Uterus (tissue), 4 donors: Measurements from ENCODE around the gene SYS1. TPM values are rescaled to one million over a fixed set of nuclear protein-coding genes. Genes with fewer than 3 reads are reported as not detected.

Source experiments
- DNase-seq, 2 donors: peaks; one replicate each; pipeline ENCODE4 v3.0.0-alpha.2; 2019 to 2020
- H3K27ac ChIP-seq, 2 donors: fragments of 200-600 bp; sonication (generic); 1 replicate in 1 of 2; 2 replicates in 1 of 2; pipeline ENCODE4 v1.5.1; 2016 to 2018
- H3K27me3 ChIP-seq, 2 donors: fragments of 200-600 bp; sonication (generic); one replicate each; pipeline ENCODE4 v1.5.1; 2018 to 2019; ENCODE audit warnings: control low read depth in 1 of 2
- H3K36me3 ChIP-seq, 2 donors: fragments of 200-600 bp; sonication (generic); one replicate each; pipeline ENCODE4 v1.5.1; 2019; ENCODE audit warnings: control low read depth in 1 of 2
- H3K4me1 ChIP-seq, 2 donors: fragments of 200-600 bp; sonication (generic); one replicate each; pipeline ENCODE4 v1.5.1; 2018 to 2019; ENCODE audit warnings: control low read depth in 1 of 2
- H3K4me3 ChIP-seq, 2 donors: fragments of 200-600 bp; sonication (generic); 1 replicate in 1 of 2; 2 replicates in 1 of 2; pipeline ENCODE4 v1.5.1; 2018 to 2019; ENCODE audit warnings: mild to moderate bottlenecking in 1 of 2
- H3K9me3 ChIP-seq, 2 donors: fragments of 200-600 bp; sonication (generic); one replicate each; pipeline ENCODE4 v1.5.1; 2019; ENCODE audit warnings: control low read depth in 1 of 2
- CTCF ChIP-seq, 4 experiments: fragments of 200-600 bp in 2 of 4; fragments of 450-650 bp in 2 of 4; sonication (generic) in 2 of 4; IDR thresholded peaks; one replicate each; pipeline ENCODE4 v1.5.1; 2016 to 2019; ENCODE audit warnings: antibody characterized with exemption in 4 of 4, mild to moderate bottlenecking in 2 of 4, moderate library complexity in 1 of 4
- POLR2A ChIP-seq, 2 donors: fragments of 450-650 bp; IDR thresholded peaks; one replicate each; pipeline ENCODE4 v1.6.1; 2016; ENCODE audit warnings: antibody characterized with exemption in 2 of 2, mild to moderate bottlenecking in 1 of 2, moderate library complexity in 1 of 2
- intact Hi-C: fragments of 100-400 bp; cut with DNase I; formaldehyde crosslinking; loops from one replicate; pipeline ENCODE4 v1.15.1; 2023; ENCODE audit warnings: low total_unique reads
- total RNA-seq, 4 donors: library from RNA; depleted of rRNA in 3 of 4; stranded (reverse); fragments of >200 nt in 3 of 4; gene quantifications; one replicate each; pipeline versions ENCODE4 v1.1.0 to v1.2.4, GENCODE V29; 2014 to 2023
- donor health status: DM: yes; HTN: yes; CAD: no.

Gene SYS1
- total RNA-seq, 4 donors from 2014 or later, result 19.0 to 35.6 (median 25.0) TPM

DNA sequence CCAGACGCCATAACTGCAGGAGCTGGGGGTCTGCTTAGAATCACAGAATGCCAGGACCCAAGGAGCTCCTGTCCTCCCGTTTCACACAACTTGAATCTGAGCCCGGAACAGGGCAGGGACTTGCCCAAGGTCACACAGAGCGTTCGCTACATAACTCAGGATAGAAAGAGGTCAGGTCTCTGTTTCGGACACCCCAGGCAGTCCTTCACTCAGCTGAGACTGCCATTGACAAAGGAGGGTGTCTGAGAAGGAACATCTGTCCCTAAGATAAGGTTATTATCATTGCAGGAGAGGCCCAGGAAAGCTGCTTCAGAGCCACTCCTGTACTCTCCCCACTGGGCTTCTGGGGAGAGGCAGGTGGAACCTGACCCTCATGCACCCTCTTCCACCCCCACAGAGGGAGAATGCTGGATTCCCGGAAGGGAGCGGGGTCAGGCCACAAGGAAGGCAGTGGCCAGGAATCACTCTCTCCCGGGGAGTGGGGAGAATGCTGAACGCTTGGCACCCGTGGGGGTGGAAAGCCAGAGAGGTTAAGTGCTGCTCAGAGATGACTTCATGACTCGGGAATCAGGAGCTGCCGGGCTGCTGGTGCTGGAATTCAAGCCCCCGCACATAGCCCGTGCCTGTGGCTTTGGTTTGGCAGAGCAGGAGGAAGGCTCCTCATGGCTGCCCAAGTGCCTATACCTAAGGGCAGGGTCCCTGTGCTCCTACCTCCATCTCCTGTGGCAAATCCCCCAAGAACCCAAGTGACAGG, 25.4 kb upstream of the SYS1 start:
- Histone ChIP-seq H3K27me3 (no peaks in the 10 kb centered on the region), H3K27ac (peak overlapping the region; percentile 91 to 97), H3K4me3 (no peak overlapping the region), H3K36me3 (no peaks in the 10 kb centered on the region), H3K4me1 (peaks cover 14 to 16% of the 10 kb centered on the region in 2 donors), H3K9me3 (no peaks in the 10 kb centered on the region)
- intact Hi-C loops, result no loop called here
- DNase-seq, result peak; percentile 70 to 80
- TF ChIP-seq POLR2A (IDR thresholded peaks at IDR 0.05) (no peak), CTCF (IDR thresholded peaks at IDR 0.05) (no peak)

GRCh38 chr20:45338121-45339030, 24.6 kb upstream of the SYS1 start:
- no peak for TF ChIP-seq POLR2A (IDR thresholded peaks at IDR 0.05)
- TF ChIP-seq CTCF (IDR thresholded peaks at IDR 0.05), result no peak
- no peaks in the 10 kb centered on the region for H3K27me3 ChIP-seq
- no peak for DNase-seq
- H3K9me3 ChIP-seq, result no peaks in the 10 kb centered on the region
- no peak overlapping the region for H3K4me3 ChIP-seq
- H3K36me3 ChIP-seq, result no peaks in the 10 kb centered on the region
- intact Hi-C loops, result no loop called here
- H3K4me1 ChIP-seq, result peaks cover 14 to 17% of the 10 kb centered on the region in 2 donors
- H3K27ac ChIP-seq, result peak overlapping the region; percentile 91 to 97

- Histone ChIP-seq H3K27me3 (no peaks in the 10 kb centered on the region), H3K4me3 (no peak overlapping the region), H3K4me1 (peaks cover 14 to 24% of the 10 kb centered on the region in 2 donors), H3K36me3 (no peaks in the 10 kb centered on the region), H3K27ac (peak overlapping the region; percentile 91 to 97), H3K9me3 (no peaks in the 10 kb centered on the region)
- TF ChIP-seq POLR2A (IDR thresholded peaks at IDR 0.05) (no peak), CTCF (IDR thresholded peaks at IDR 0.05) (no peak)
- DNase-seq, result no peak
- intact Hi-C loops, result no loop called here
Observed at GRCh38 chr20:45339084-45339483, 23.9 kb upstream of the SYS1 start.

DNA sequence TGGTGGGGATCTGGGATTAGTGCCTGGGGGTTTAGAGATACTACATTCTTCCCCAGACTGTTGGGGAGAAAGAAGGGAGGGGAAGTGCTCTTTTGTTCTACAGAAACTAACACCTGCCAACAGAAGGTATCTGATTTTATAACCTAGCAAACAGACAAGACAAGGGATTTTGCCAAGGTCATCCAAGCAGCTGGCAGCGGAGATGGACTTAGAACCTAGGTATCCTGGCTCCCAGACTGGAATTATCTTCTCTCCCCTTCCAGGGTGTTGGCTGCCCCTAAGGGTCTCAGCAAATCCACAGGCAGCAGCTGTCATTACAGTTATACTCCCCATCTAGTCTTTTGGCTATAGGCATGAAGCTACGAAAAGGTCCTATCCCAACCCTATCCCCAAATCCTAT, 23.2 kb upstream of the SYS1 start:
- Histone ChIP-seq H3K9me3 (no peaks in the 10 kb centered on the region), H3K4me1 (peaks cover 14 to 25% of the 10 kb centered on the region in 2 donors), H3K27me3 (no peaks in the 10 kb centered on the region), H3K27ac (peak overlapping the region; percentile 91 to 97), H3K4me3 (no peak overlapping the region), H3K36me3 (no peaks in the 10 kb centered on the region)
- DNase-seq, result no peak
- TF ChIP-seq CTCF (IDR thresholded peaks at IDR 0.05), result no peak
- no peak for TF ChIP-seq POLR2A (IDR thresholded peaks at IDR 0.05)
- intact Hi-C loops, result no loop called here
